HG03039 (cell line): ENCODE measurements around the gene NETO2.
A peak's percentile ranks its signal among the peaks of the same experiment; 100 is the strongest.

Source experiments
- ATAC-seq: cut with Tn5 transposase; IDR thresholded peaks from one replicate; pipeline ENCODE4 v1.9.1; 2021; ENCODE audit warnings: mild to moderate bottlenecking, moderate library complexity; ENCODE audit not compliant: unreplicated experiment

Gene NETO2

DNA sequence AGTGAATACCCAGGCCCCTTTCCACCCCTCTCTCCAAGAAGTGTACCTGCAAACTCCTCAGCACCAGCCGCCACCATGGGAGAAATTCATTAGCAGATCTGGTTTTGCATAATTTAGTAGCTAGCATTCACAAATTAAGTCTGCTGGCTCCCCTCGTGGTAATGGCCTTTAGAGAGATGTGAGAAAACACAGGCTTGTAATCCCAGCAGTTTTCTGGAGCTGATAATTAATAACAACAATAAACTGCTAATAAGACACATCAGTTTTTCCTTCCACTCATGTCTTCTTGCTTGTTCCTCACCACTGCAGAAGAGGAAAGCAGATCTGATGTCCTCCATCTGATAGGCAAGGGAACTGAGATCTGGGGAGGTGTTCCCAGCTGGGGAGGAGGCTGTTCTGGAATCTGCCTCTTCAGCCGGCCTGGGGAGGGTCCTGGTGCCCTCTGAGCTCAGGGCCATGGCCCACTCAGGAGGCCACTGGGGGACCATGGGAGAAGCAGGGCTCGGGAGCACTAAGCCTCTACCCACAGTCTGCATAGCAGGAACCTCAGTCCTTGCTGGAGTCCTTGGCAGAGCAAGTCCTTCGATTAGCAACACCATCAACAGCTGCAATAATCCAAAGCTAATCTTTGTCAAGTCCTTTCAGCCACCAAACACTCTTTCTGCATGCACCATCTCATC is 96.1 kb downstream of the NETO2 start:
- ATAC-seq: no peak

DNA sequence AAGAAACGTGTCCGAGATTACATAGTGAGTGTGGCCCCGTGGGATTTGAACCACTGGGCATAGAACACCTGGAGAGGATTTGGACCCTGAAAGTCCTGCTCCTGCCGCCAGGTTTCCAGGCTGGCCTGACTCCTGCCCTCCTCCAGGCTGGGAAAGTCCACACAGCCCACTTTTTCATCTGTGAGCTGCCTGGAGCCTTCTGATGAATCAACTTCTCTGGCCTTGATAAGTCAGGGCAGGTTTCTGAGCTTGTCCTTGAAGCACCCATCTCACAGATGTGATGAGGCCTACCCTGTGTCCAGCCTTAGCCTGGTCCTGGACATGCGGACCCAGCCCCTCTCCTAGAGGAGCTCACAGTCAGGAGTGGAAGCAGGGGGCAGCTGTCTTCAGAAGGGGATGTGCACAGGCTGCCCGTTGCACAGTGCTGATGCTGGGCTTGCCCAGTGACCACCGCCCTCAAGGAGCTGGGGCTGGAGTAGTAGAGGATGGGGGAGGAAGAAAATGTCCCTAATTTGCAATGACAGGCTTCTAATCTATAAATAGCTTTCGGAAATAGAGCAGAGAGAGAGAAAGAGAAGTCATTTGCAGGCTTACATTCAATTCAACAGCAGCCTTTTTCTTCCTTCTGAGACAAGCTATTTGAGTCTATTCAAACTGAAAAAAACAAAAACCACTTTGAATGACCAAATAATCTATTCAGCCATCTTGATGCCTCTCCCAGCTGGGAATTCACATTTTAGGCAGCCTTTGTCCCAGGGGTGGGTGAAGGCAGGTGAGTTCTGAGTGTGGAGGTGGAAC is 96.8 kb downstream of the NETO2 start:
- no peak for ATAC-seq

DNA sequence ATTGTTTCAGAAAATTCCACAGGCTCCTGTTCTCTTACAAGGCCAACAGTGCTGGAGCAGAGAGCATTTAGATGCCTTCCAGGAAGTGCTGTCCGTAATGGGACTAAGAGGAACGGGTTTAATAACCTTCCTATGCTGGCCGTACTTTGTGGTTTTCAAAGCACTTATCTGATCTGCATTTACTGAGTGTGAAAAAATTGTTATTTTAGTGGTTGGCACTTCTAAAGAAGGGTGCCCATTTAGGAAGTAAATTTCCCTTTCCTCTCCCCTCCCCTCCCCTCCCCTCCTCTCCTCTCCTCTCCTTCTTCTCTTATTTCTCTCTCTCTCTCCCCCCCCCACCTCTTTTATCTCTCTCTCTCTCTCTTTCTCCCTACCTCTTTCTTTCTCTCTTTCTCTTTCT is 98.3 kb downstream of the NETO2 start:
- ATAC-seq: no peak

DNA sequence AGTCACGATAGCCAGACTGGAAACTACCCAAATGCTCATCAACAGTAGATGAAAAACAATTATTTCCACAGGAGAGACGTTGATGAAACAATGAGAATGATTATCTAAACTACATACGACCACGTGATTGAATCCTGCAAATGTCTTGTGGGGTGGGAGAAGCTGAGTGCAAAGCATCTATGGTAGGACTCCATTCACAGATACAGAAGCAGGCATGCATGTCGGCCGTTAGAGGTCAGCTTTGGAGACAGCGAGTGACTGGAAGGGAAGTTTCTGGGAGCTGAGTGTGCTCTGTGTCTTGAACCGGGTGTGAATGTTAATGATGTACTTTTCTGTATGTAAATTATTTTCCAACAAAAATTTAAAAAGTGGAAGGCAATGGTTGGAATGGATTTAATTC is 98.7 kb downstream of the NETO2 start:
- ATAC-seq: no peak

DNA sequence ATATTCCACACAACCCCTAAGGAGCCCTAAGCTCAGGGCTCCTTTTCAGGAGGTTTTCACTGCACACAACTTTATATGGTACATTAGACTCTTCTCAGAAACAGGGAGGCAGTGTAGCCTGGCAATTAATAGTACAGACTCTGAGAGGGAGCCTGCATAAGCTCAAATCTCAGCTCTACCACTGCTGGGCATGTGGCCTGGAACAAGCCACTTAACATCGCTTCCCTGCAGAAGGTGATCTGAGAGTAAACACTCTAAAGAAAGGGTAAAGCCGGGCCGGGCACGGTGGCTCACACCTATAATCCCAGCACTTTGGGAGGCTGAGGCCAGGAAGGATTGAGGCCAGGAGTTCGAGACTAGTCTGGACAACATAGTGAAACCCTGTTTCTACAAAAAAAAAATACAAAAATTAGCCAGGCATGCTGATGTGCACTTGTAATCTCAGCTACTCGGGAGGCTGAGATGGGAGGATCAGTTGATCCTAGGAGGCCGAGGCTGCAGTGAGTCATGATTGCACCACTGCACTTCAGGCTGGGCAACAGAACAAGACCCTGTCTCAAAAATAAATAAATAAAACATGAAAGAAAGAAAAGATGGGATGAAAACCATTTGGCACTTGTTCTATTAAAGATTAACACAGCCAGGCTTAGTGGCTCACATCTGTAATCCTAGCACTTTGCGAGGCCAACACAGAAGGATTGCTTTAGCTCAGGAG is 99.6 kb downstream of the NETO2 start:
- ATAC-seq: no peak

DNA sequence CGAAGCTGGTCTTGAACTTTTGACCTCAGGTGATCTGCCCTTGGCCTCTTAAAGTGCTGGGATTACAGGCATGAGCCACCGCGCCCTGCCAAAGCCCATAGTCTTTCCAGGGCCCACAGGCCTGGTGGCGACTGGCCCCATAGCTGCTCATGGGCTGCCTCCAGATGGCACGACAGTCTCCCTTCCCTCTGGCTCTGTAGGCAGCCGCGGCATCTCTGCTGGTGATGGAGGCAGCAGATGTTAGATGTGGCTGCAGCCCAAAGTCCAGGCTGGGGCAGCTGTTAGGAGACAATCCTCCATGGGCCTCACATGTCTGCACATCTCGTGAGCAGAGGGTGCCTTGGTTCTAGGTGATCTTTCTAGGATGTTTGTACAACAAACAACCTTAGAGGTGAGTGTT is 100.5 kb downstream of the NETO2 start:
- no peak for ATAC-seq

DNA sequence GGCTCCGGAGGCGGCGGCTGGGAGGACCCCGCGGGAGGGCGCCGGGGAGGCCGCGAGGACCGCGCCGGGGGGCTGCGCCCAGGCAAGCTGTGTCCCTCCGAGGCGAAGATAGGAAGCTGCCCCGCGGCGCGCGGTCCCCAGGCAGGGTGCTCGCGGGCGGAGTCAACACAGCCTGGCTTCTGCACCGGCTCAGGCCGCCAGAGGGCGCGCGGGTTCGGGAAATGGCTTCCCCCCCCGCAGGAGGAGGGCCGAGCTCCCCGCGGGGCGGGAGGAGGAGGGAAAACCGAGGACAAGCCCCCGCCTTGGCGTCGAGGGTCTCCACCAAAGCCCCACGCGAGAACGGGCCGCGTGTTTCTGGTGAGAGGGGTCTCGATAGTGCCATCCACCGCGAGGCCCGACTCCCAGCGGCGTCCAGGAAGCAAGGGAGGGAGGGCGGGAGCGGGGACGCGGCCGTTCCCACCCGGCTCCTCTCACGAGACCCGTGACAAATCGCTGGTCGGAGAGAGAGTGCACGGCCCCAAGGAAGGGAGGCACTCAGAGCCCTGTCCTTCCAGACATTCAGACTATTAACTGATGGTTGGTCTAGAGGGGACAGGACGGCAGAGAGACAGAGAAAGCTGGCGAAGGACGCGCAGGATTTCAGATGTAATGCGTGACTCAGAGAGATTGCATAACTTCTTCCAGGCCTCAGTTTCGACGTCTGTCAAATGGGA is 105.8 kb downstream of the NETO2 start:
- peak; percentile 91 for ATAC-seq

DNA sequence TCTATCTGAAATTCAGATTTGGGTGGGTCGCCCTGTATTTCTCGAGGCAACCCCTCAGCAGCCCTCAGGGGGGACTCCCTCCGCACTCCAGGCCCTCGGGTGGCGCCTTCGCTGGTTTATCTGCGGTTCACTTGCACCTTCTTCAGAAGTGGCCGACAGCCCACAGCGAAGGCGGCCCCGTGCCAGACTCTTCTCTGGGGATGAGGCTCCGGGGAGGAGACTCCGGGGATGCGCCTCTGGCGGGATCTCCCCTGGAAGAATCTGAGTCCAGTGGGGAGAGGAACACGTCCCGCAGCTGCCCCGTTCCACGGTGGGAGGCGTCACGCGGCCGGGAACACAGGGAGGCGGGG is 106.4 kb downstream of the NETO2 start:
- ATAC-seq: peak; percentile 30

DNA sequence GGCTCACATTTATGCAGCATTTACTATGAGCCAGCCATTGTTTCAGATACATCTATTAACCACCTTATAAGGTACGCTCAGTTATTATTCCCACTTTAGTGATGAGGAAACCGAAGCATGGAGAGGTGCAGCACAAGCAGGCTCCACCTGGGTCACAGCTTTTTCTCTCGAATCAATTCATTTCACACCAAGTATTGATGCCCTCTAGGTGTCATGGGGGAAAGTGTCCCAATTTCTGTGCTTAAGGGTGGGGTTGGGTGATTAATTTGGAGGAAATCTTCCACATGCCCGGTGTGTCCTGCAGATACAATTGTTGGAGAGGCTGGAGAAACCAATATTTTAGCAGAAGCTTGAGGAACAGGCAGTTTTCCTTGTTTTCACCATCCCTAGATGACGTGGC is 107.5 kb downstream of the NETO2 start:
- no peak for ATAC-seq

DNA sequence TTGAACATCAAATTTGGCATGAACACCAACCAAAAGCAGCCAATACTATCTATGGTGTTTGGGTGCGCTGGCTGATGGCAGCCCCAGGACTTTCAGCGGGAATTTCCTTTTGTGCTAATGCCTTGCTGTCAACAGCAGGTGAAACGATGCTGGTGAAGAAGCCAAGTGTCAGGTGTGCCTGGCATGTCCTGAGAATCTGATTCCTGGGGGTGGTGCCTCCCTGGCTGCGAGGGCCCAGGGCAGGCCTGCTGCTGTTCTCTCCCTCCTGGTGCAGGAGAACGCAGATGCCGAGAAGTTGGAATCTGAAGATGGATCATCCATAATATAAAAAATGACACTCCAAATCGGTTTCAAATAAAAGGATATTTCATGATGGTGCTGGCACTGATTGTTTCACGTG is 108.3 kb downstream of the NETO2 start:
- ATAC-seq: no peak

DNA sequence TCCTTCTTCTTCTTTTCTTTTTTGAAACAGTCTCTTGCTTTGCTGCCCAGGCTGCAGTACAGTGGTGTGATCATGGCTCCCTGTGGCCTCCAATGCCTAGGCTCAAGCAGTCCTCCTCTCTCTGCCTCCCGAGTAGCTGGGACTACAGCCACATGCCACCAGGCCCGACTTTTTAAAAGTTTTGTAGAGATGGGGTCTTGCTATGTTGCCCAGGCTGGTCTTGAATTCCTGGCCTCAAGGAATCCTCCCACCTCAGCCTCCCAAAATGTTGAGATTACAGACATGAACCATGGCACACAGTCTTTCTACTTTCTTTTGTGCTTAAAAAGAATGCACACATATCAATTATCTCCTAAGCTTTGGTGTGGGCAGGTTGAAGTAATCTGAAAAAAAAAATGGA is 109.3 kb downstream of the NETO2 start:
- ATAC-seq: no peak

DNA sequence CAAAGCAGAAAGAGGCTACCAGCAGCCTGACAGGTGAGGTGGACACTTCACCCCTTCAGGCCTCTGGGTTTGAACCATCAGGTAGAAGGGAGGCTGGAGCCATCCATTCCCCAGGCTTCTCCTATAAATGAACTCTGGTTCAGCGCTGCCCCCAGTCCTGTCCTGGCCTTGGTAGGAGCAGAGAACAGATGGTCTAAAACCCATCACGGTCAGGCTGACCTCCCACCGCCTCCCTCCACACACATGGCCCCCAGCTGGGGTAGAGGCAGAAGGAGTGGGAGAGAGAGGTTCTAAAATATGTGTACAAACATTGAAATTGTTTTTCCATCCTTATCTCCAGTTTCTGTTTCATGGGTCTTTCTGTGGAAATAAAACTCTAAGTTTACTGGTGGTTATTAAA is 110.6 kb downstream of the NETO2 start:
- no peak for ATAC-seq

DNA sequence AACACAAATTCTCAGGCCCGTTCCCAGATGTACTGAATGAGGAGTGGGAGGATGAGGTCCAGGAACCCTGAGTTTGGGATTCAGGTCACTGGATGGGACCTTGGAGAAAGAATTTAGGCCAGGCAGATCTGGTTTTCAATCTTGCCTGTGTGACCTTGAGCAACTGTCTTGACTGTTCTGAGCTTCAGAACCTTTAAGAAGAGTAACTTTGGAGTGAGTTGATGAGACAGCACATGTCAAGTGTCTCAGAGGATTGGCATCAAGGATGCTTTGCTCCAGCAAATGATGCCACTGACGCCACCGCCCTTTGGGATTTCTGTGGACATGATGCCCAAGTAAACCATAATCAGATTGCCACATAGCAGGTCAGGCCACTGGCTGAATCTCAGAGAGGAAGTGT is 114.0 kb downstream of the NETO2 start:
- ATAC-seq: no peak

DNA sequence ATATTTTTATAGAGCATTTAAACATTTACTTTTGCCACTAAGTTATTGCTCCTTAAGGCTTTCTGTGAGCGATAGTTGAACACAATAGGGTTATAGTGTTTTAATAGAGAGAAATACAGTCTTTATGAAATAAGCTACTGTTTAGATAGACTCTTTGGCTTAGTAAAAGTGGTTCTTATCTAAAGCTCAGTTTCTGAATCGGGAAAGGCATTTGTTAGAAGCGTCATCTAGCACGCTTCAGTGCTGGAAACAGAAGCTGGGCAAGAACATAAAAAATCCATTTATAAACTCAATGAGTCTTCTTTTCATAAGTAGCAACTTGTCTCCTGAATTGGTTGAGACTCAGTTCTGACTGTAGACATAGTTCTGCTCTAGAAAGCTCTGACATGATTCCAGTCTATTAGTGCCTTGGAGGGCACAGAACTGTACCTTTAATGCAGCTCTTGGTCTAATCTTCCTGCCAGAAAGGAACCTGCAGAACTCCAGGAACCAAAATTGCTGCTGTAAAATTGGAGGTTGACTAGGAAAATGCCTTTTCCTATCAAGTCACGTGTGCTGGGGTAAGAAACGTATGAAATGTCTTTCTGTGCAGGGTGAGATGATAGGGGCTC is 114.9 kb downstream of the NETO2 start:
- no peak for ATAC-seq
